Smooth muscle cell (in vitro differentiated cells): Measurements from ENCODE around the gene CD86. TPM values are rescaled to one million over a fixed set of nuclear protein-coding genes. Genes with fewer than 3 reads are reported as not detected.

ENCODE experiments used
- DNase-seq: peaks from one replicate; lab custom pipeline; 2025; ENCODE audit not compliant: unreplicated experiment; lab: John Stamatoyannopoulos, UW
- H2AFZ ChIP-seq: fragments of 200-600 bp; sonication (generic); 2 replicates; pipeline ENCODE4 v1.6.0; 2016; ENCODE audit warnings: antibody characterized with exemption, low read depth, mild to moderate bottlenecking
- H3F3A ChIP-seq: fragments of 200-600 bp; sonication (generic); 2 replicates; pipeline ENCODE4 v1.6.0; 2017; ENCODE audit warnings: antibody characterized with exemption, low read depth
- H3K27ac ChIP-seq: fragments of 200-600 bp; sonication (generic); 2 replicates; pipeline ENCODE4 v1.5.1; 2016; ENCODE audit warnings: low read depth, mild to moderate bottlenecking
- H3K27me3 ChIP-seq: fragments of 200-600 bp; sonication (generic); 2 replicates; pipeline ENCODE4 v1.6.1; 2016; ENCODE audit warnings: low read depth, mild to moderate bottlenecking
- H3K36me3 ChIP-seq: fragments of 200-600 bp; sonication (generic); 2 replicates; pipeline ENCODE4 v1.5.1; 2016; ENCODE audit warnings: low read depth
- H3K4me1 ChIP-seq: fragments of 200-600 bp; sonication (generic); 2 replicates; pipeline ENCODE4 v1.5.1; 2016; ENCODE audit warnings: low read depth
- H3K4me2 ChIP-seq: fragments of 200-600 bp; sonication (generic); 2 replicates; pipeline ENCODE4 v1.6.0; 2016; ENCODE audit warnings: mild to moderate bottlenecking
- H3K4me3 ChIP-seq: fragments of 200-600 bp; sonication (generic); 2 replicates; pipeline ENCODE4 v1.5.1; 2016; ENCODE audit warnings: mild to moderate bottlenecking
- H3K79me2 ChIP-seq: fragments of 200-600 bp; sonication (generic); 2 replicates; pipeline ENCODE4 v1.6.0; 2016; ENCODE audit warnings: low read depth, mild to moderate bottlenecking
- H3K9ac ChIP-seq: fragments of 200-600 bp; sonication (generic); 2 replicates; pipeline ENCODE4 v1.6.0; 2016; ENCODE audit warnings: low read depth
- H3K9me3 ChIP-seq: fragments of 200-600 bp; sonication (generic); replicated peaks from 2 replicates; pipeline ENCODE4 v1.5.1; 2016; ENCODE audit warnings: low read depth
- H4K20me1 ChIP-seq: fragments of 200-600 bp; sonication (generic); 2 replicates; pipeline ENCODE4 v1.6.0; 2016; ENCODE audit warnings: low read depth
- CTCF ChIP-seq: fragments of 200-600 bp; sonication (generic); IDR thresholded peaks from 2 replicates; pipeline ENCODE4 v1.5.1; 2017; ENCODE audit warnings: borderline replicate concordance, mild to moderate bottlenecking, antibody characterized with exemption; ENCODE audit not compliant: insufficient read depth, poor library complexity, severe bottlenecking
- WGBS: methylation state at CpG from one replicate; pipeline ENCODE4 v1.1.7; 2016; ENCODE audit warnings: low lambda C conversion rate; 5-methylcytosine and 5-hydroxymethylcytosine counted together
- polyA plus RNA-seq: library from polyadenylated mRNA; unstranded; fragments of >200 nt; fragmentation: Nextera tagmentation; extraction: Ambion mirVana; gene quantifications from 2 replicates; pipeline ENCODE4 v1.2.1, GENCODE V29; 2016
- total RNA-seq: library from RNA; depleted of rRNA; stranded (reverse); fragments of >200 nt; gene quantifications from 2 replicates; pipeline ENCODE4 v1.2.3, GENCODE V29; 2014

The CD86 gene
- total and polyA plus RNA-seq, 2 experiments from 2014 or later: not detected

DNA sequence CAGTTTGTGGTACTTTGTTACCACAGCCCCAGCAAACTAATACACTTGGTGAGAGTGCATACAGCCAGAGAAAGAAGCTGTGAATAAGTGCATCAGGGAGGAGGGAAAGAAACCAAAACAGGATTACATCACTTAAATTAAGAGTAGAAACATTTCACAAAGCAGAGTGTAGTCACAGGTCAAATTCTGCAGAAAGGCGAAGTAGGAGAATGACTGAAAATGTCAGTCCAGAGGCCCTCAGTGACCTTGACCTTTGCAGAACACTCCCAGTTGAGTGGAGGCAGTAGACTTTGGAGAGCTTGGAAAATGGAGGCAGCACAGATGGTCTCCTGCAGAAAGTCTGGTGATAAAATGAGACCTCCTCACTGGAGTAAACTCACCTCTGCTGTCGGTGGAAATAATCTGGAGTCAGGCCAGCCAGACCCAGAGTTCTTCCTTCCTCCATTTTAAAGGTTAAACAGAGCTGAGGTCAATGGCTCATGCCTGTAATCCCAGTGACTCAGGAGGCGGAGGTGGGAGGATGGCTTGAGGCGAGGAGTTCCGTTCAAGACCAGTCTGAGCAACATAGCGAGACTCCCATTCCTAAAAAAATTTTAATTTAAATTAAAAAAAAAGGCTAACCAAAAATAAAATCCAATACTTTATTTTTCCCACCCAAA is 5.0 kb downstream of the CD86 start:
- H3F3A ChIP-seq: no peaks in the 10 kb centered on the region
- H2AFZ ChIP-seq: peak overlapping the region; percentile 21
- no peak for DNase-seq
- no peaks in the 10 kb centered on the region for H3K9me3 ChIP-seq
- no peaks in the 10 kb centered on the region for H3K27me3 ChIP-seq
- peak overlapping the region; percentile 53 for H3K27ac ChIP-seq
- no peak overlapping the region for H3K4me3 ChIP-seq
- H3K9ac ChIP-seq: no peak overlapping the region
- H3K4me1 ChIP-seq: no peaks in the 10 kb centered on the region
- no peaks in the 10 kb centered on the region for H4K20me1 ChIP-seq
- no peak for TF ChIP-seq CTCF
- H3K36me3 ChIP-seq: no peaks in the 10 kb centered on the region
- H3K79me2 ChIP-seq: no peaks in the 10 kb centered on the region
- H3K4me2 ChIP-seq: peak overlapping the region; percentile 8
- WGBS: 47% methylated on average over 6 of the region's 6 CpGs

GRCh38 chr3:122063908-122064307 is 8.7 kb downstream of the CD86 start:
- H3K36me3 ChIP-seq: no peaks in the 10 kb centered on the region
- H3K4me1 ChIP-seq: no peaks in the 10 kb centered on the region
- TF ChIP-seq CTCF: no peak
- no peak for DNase-seq
- no peak overlapping the region for H3K4me2 ChIP-seq
- H3K9me3 ChIP-seq: no peaks in the 10 kb centered on the region
- no peak overlapping the region for H2AFZ ChIP-seq
- H3K27me3 ChIP-seq: no peaks in the 10 kb centered on the region
- H3K79me2 ChIP-seq: no peaks in the 10 kb centered on the region
- no peaks in the 10 kb centered on the region for H4K20me1 ChIP-seq
- no peak overlapping the region for H3K27ac ChIP-seq
- no peaks in the 10 kb centered on the region for H3F3A ChIP-seq
- H3K9ac ChIP-seq: no peak overlapping the region
- no peak overlapping the region for H3K4me3 ChIP-seq
- WGBS: 83% methylated on average over 1 of the region's 1 CpG

- no peak for TF ChIP-seq CTCF
- Histone ChIP-seq H2AFZ (no peak overlapping the region), H3K4me3 (no peak overlapping the region), H3K27me3 (no peaks in the 10 kb centered on the region), H3K9ac (no peak overlapping the region), H3K27ac (no peak overlapping the region), H3K4me2 (no peak overlapping the region), H3K36me3 (no peaks in the 10 kb centered on the region), H3F3A (no peaks in the 10 kb centered on the region), H3K9me3 (no peaks in the 10 kb centered on the region), H3K79me2 (no peaks in the 10 kb centered on the region), H4K20me1 (no peaks in the 10 kb centered on the region), H3K4me1 (no peaks in the 10 kb centered on the region)
- 82% methylated on average over 4 of the region's 4 CpGs for WGBS
- DNase-seq: no peak
Observed at GRCh38 chr3:122064326-122064725, 9.2 kb downstream of the CD86 start.
